ENCODE data around the gene RPL12. TPM values are rescaled to one million over a fixed set of nuclear protein-coding genes. Genes with fewer than 3 reads are reported as not detected.

The RPL12 gene
- total RNA-seq, 1 donor from 2014 or later: 1,108 TPM

DNA sequence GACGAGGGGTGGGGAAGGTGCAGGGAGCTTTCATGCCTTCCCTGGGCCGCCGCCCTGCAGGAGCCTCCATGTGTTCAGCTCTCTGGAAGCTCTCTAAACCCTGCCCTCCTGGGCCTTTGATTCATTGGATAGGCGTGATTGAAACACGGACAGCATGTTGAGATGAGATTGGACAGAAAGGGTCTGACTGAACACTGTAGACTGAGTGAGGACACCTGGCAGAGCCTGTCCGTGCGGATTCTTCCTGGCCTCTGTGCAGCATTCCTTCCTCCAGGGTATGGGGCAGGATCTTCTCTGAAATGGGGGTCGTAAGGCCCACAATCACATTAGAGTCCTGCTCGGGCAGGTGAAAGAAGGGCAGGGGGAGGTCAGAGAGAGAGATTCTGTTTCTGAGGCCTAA lies 12.8 kb downstream of the RPL12 start:
- TF ChIP-seq, protein P1, sequence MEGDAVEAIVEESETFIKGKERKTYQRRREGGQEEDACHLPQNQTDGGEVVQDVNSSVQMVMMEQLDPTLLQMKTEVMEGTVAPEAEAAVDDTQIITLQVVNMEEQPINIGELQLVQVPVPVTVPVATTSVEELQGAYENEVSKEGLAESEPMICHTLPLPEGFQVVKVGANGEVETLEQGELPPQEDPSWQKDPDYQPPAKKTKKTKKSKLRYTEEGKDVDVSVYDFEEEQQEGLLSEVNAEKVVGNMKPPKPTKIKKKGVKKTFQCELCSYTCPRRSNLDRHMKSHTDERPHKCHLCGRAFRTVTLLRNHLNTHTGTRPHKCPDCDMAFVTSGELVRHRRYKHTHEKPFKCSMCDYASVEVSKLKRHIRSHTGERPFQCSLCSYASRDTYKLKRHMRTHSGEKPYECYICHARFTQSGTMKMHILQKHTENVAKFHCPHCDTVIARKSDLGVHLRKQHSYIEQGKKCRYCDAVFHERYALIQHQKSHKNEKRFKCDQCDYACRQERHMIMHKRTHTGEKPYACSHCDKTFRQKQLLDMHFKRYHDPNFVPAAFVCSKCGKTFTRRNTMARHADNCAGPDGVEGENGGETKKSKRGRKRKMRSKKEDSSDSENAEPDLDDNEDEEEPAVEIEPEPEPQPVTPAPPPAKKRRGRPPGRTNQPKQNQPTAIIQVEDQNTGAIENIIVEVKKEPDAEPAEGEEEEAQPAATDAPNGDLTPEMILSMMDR (IDR thresholded peaks at IDR 0.05): no peak
- no peak for DNase-seq (ENCODE audit: extremely low spot score, unreplicated experiment)
- H3K27ac Mint-ChIP-seq (ENCODE audit: unreplicated experiment): no peak overlapping the region
- peaks cover 58% of the 10 kb centered on the region for H3K36me3 Mint-ChIP-seq (ENCODE audit: unreplicated experiment)
- H3K4me3 Mint-ChIP-seq (ENCODE audit: unreplicated experiment): no peak overlapping the region
- H3K9me3 Mint-ChIP-seq (ENCODE audit: unreplicated experiment): no peaks in the 10 kb centered on the region
- H3K4me1 Mint-ChIP-seq (ENCODE audit: unreplicated experiment): no peaks in the 10 kb centered on the region
- H3K27me3 Mint-ChIP-seq (ENCODE audit: unreplicated experiment): no peaks in the 10 kb centered on the region

DNA sequence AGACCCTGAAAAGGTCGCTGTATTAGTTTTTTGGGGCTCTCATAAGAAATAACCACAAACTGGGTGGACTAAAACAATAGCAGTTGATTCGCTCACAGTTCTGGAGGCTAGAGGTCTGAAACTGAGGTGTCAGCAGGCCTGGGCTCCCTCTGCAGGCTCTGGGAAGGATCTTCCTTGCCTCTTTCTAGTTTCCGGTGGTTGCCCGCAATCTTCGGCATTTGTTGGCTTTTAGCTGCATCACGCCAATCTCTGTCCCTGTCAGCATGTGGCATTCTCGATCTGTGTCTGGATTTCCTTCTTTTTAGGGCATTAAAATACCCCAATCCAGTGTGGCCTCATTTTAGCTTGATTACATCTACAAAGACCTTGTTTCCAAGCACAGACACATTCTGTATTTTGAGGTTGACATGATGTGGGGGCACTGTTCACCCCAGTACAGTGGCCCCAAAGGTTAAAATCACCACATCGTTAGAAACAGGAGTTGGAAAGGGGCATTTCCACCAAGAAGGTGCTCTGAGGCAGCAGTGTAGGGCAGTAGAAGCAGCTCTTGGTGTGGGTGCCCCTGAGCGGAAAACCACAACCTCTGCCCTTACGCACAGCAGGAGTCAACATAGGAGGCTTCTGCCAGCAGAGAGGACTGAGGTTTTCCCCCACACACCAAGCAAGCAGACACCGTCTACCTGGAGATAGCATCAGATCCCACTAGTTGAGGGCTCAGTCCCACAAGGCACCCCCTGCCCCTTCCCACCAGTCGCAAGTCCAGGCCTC lies 13.5 kb downstream of the RPL12 start:
- no peaks in the 10 kb centered on the region for H3K4me1 Mint-ChIP-seq (ENCODE audit: unreplicated experiment)
- no peaks in the 10 kb centered on the region for H3K9me3 Mint-ChIP-seq (ENCODE audit: unreplicated experiment)
- no peak overlapping the region for H3K4me3 Mint-ChIP-seq (ENCODE audit: unreplicated experiment)
- H3K27ac Mint-ChIP-seq (ENCODE audit: unreplicated experiment): no peak overlapping the region
- H3K27me3 Mint-ChIP-seq (ENCODE audit: unreplicated experiment): no peaks in the 10 kb centered on the region
- no peak for DNase-seq (ENCODE audit: extremely low spot score, unreplicated experiment)
- TF ChIP-seq, protein P1 (IDR thresholded peaks at IDR 0.05): peak; percentile 25
- H3K36me3 Mint-ChIP-seq (ENCODE audit: unreplicated experiment): peaks cover 60% of the 10 kb centered on the region

DNA sequence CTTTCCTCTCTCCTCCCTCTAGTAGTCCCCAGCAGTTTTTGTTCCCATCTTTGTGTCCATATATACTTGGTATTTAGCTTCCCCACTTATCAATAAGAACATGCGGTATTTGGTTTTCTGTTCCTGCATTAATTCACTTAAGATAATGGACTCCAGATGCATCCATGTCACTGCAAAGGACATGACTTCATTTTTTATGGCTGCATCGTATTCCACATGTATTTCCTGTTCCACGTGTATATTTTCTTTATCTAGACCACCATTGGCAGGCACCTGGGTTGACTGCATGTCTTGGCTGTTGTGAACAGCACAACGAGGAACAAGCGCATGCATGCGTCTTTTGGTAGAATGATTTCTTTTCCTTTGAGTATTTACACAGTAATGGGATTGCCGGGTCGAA lies 20.8 kb downstream of the RPL12 start:
- TF ChIP-seq, protein P1 (IDR thresholded peaks at IDR 0.05): no peak
- H3K36me3 Mint-ChIP-seq (ENCODE audit: unreplicated experiment): peaks cover 40% of the 10 kb centered on the region
- H3K27ac Mint-ChIP-seq (ENCODE audit: unreplicated experiment): no peak overlapping the region
- no peak for DNase-seq (ENCODE audit: extremely low spot score, unreplicated experiment)
- H3K4me1 Mint-ChIP-seq (ENCODE audit: unreplicated experiment): peaks cover 13% of the 10 kb centered on the region
- no peaks in the 10 kb centered on the region for H3K9me3 Mint-ChIP-seq (ENCODE audit: unreplicated experiment)
- H3K4me3 Mint-ChIP-seq (ENCODE audit: unreplicated experiment): no peak overlapping the region
- H3K27me3 Mint-ChIP-seq (ENCODE audit: unreplicated experiment): no peaks in the 10 kb centered on the region

DNA sequence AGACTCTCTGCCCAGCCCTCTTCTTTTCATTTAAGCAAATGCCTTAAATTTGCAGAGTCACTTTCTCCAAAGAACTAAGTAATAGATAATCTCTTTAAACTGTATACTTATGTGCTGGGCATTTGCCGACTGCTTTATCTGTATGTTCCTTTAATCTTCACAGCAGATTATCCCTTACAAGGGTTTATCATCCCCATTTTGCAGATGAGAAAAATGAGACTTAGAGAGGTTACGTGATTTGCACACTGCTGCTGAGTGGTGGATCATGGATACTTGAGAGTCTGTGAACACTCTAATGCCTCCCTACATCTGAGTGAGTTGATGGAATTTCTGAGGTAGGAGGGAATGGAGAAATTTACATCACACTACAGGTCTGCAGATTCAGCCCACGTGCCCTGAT lies 22.9 kb downstream of the RPL12 start:
- Mint-ChIP-seq H3K27me3 (ENCODE audit: unreplicated experiment) (no peaks in the 10 kb centered on the region), H3K4me3 (ENCODE audit: unreplicated experiment) (no peak overlapping the region)
- TF ChIP-seq, protein P1 (IDR thresholded peaks at IDR 0.05): no peak

DNA sequence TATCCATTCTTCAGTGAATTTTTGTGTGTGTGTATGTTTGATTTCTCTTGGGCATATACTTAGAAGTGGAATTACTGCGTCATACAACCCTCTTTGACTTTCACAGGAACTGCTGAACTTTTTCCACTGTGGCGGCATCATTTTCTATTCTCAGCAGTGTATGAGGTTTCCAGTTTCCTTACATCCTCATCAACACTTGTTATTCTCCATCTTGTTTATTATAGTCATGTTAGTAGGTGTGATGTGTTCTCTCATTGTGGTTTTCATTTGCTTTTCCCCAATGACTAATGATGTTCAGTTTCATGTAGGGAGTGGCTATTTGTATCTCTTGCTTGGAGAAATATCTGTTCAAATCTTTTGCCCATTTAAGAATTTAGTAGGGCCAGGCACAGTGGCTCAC lies 24.4 kb downstream of the RPL12 start:
- Mint-ChIP-seq H3K9me3 (ENCODE audit: unreplicated experiment) (no peaks in the 10 kb centered on the region), H3K36me3 (ENCODE audit: unreplicated experiment) (peaks cover 17% of the 10 kb centered on the region), H3K27ac (ENCODE audit: unreplicated experiment) (no peak overlapping the region), H3K4me3 (ENCODE audit: unreplicated experiment) (peak overlapping the region; percentile 11), H3K27me3 (ENCODE audit: unreplicated experiment) (no peaks in the 10 kb centered on the region), H3K4me1 (ENCODE audit: unreplicated experiment) (peaks cover 36% of the 10 kb centered on the region)
- TF ChIP-seq, protein P1 (IDR thresholded peaks at IDR 0.05): no peak
- no peak for DNase-seq (ENCODE audit: extremely low spot score, unreplicated experiment)

More for the DNA sequence above, 22.9 kb downstream of the RPL12 start:
- H3K9me3 Mint-ChIP-seq (ENCODE audit: unreplicated experiment): no peaks in the 10 kb centered on the region
- H3K36me3 Mint-ChIP-seq (ENCODE audit: unreplicated experiment): peaks cover 20% of the 10 kb centered on the region
- H3K27ac Mint-ChIP-seq (ENCODE audit: unreplicated experiment): no peak overlapping the region
- H3K4me1 Mint-ChIP-seq (ENCODE audit: unreplicated experiment): peaks cover 24% of the 10 kb centered on the region
- no peak for DNase-seq (ENCODE audit: extremely low spot score, unreplicated experiment)
